ENCODE data around the gene TFAP2A.

Gene TFAP2A

DNA sequence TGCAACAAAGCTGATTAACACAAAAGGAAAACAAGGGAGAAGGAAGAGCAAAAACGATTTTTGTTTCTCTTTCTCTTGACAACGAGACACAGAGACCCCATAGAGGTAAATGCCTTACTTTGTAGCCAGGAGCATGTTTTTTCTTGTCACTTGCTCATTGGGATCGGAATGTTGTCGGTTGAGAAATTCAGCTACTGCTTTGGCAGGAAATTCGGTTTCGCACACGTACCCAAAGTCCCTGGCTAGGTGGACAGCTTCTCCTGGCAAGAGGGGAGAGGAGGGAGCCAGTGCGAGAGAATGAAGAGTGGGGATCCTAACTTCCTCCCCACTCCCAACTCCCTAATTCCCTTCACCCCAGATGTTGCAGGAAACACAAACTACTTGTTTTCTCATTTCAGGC, 14.5 kb downstream of the TFAP2A start:
- no peak for DNase-seq

DNA sequence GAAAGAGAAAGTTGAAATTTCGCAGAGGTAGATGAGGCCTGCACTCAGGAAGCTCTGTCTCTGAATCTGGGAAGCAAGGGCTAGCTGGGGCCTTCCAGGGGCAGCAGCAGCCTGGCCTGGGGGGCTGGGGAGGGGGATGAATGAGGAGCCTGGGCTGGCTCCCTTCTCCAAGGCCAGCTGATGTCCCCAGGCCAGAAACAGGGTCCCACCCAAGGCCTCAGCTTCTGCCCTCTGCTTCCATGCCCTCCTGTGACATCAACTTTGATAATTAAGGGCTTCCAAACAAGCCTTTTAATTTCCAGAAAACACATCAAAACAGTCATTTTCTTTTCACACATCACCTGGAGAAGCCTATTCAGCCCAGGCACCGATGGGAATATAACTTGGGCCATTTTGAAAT, 15.4 kb downstream of the TFAP2A start:
- DNase-seq = no peak

DNA sequence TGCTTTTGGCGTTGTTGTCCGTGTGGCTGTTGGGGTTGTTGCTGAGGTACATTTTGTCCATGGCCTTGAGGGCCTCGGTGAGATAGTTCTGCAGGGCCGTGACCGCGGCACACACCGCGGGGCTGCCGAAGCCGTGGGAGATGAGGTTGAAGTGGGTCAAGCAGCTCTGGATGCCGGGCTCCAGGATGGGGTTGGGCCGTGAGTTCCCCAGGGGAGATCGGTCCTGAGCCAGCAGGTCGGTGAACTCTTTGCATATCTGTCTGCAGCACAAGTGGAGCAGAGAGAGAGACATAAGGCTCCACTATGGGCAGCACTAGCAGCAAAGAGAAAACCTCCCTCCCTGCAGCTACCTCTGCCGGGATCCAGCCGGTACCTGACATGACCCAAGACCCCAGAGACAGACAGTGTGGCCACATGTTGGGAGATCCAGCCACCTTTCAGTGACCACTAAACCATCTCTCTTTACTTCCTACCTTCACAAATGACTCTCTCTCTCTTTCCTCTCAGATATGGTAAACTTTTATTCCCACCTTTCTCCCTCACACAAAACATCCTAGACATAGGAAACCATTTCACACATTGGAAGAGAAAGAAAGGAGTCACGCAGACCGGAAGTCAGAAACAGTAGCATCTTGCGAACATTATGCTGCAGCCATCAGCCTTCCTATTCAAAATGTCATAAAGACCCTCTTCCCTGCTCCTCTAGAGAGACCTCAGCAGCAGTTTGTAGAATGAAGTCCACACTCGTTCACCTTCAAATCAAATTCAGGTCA, 16.2 kb downstream of the TFAP2A start:
- DNase-seq = no peak

DNA sequence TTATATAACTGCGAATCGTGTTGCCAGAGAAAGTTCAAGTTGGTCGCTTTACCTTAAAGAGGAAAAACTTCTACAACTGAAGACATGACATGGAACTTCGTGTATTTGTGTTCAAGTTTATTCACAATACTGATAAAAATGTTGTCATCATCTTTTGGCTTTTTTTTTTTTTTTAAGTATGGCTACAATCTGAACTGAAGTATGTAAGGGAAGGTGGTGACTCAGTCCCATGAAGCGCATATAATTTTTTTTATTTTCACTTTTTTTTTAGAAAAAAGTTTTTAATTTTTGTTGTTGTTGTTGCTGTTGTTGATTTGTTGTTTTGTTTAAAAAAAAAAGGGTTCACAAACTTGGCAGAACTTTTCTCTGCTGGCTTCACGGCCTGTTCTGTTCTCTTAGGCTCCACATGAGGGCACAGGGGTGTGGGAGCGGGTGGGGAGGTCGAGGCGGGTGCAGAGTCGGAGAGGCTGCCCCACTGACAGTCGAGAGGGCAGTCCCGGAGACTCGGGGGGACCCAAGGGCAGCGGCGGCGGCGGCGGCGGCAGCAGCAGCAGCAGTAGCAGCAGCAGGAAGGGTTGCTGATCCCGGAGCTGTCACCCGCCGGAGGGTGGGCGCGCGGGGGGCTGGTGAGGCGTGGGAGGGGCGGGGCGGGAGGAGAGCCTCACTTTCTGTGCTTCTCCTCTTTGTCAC, 17.0 kb downstream of the TFAP2A start:
- DNase-seq = no peak

DNA sequence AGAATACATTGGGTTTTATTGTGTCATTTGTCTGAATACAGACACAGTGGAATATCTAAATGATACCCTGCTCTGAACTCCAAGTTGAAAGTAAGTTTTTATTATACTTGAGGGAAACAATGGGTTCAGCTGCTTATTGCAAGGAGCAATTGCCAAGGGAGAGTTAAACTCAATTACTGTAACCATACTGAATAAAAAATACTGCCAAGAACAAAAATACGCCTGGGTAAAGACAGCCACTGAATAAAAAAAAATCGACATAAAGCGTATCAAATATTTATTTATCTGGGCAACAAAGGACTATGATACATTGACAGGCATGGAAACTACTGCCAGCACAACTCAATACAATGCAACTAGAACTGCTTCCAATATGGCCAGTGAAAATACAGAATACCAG, 18.1 kb downstream of the TFAP2A start:
- no peak for DNase-seq

DNA sequence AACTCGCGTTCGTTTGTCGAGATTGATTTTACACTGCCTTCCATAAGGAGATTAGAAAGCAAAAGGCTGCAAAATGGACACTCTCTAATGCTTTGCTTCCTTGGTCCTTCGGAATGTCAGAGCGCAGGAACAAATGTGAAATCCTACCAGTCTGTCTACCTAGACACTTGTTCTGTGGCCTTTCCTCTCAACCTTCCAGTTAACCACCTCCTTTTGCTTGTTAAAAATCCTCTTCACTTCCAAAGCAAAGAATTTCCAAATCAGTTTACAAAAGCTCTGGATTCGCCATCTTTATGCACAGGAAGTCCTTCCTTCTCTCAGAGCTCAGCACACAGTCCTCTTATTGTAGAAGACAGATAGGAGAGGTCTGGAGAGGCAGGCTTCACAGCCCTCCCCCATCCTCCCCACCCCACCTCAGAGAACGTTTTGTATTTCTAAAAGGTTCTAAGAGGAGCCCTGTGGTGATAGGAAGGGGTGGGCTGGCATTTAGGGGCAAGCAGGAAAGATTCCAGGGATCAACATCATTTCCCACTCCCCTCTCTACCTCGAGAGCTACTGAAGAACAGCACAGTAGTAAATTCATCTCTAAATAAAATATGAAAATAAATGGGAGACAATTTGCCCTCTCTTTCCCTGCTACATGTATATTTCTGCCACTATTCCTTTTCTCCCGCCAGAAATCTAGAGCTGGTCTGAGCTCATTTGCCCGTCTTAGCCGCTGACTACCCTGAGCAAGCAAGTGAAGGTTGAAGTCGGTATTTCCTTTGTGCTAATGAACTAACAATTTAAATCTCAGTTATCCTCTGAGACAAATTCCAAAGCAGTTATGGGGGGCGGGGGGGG, 18.9 kb downstream of the TFAP2A start:
- DNase-seq = no peak

DNA sequence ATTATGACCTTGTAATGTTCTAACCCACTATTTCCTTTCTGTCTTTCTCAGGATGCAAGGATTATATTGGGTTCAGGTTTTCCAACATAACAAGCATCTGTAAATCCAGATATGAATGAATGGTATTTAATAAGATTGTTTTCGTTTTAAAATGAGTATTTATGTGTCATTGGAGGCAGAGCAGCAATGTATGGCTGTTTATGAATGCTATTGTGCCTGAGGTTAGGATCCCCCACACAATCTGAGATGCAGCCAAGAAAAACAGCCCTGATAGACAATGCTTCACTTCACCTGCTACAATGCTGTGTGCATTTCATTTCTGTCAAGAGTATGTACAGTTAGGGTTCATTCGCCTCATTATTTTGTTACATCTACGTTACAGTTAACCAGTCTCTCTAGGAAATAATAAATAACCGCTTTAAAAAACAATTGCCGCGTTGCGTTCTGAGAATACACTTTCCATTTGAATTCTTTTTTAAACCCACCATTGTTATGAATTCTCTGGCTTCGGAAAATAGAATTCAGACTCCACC, 19.6 kb downstream of the TFAP2A start:
- DNase-seq = no peak

DNA sequence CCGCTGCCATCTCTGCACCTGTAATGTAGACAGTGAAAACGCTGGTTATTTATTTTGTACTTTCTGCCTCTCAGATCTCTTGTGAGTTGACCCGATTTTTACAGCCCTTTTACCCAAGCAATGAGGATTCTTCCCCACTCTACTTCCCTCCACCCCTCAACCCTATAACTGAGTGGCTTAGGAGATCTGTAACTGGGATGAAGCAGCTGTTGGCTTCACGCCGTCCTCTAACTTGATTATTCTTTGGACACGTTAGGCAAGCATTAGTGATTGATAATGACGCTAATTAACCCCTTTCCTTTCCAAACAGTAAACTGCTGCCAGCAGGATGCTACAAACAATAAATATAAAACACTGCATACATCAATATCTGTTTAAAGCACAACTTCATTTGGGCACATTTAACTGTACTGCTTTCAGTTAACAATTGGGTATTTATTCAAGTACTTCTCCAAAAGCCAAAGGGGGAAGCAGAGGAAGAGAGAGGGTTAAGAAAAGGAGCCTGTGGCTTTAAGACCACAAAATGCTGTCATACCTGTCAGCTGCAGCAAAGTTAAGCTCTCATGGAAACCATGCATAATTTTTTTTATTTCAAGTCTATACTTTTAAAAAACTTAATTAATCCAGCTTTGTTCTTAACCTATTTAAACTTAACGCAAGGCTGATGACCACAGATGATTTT, 21.2 kb downstream of the TFAP2A start:
- DNase-seq = no peak

DNA sequence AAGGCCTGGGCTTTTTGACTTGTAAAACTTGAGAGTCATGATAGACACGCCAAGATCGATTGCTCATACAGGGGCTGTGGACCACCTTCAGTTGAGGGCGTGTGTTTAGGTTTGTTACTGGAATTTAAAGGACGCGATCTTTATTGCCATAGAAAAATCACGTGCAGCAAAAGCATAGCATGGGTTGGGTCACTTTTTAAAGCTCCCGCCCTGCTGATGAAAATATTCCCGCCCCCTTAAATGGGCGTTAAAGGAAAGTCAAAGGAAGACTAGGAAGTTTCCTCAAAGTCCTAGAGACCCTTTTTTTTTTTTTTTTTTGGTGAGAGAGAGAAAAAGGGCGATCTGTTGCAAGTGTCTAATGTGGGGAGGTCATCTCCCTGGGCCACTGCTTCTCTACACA, 23.1 kb downstream of the TFAP2A start:
- DNase-seq = no peak

DNA sequence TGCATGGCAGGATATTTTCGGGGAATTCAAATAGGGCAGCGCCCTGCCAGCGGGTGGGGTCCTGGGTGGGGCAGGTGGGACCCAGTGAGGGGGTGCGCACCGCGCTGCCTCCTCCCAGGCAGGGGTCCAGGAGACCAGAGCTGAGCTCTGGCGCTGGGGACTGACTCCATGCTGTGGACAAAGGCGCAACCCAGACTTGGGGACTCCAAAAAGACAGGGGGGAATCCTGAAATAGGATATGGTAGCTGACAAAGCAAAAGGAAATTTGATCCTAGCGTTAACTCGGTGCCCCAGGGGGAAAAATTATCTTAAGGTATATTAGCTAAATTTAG, 23.6 kb downstream of the TFAP2A start:
- DNase-seq = no peak

DNA sequence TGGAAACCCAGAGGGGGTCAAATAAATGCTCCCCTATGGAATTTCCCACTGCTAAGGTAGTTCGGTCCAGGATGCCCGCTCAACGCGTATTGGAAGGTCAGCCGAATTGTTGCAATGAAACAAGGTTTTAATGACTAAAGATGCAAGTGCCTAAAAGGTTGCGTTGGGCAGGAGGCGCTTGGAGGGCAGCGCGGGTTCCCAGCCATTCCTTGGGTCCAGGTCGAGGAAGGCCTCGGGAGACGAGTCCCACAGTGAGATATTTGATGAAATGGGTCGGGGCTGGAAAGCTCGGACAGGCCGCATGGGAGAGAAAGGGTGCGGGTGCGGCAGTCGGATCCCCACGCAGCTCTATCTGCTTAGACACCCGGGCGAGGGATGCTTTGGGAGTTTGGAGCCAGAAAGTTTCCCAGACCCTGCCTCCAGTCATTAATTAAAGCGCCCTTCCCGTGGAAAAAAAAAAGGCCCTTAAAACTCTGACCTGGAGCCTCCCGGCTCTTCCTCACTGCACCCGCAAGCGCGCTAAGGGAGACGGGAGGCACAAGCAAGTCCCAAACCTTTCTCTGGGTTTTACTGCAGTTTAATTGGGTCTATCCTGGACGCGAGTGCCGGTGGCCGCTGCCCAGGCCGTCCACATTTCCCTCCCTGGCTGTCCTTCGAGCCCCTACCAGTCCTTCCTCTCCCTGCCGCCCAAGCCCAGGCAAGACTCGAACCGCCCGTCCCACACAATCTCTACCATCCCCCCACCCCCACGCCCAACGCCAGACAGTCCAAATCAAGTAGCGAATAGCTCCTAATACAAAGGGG, 24.2 kb downstream of the TFAP2A start:
- DNase-seq = no peak

DNA sequence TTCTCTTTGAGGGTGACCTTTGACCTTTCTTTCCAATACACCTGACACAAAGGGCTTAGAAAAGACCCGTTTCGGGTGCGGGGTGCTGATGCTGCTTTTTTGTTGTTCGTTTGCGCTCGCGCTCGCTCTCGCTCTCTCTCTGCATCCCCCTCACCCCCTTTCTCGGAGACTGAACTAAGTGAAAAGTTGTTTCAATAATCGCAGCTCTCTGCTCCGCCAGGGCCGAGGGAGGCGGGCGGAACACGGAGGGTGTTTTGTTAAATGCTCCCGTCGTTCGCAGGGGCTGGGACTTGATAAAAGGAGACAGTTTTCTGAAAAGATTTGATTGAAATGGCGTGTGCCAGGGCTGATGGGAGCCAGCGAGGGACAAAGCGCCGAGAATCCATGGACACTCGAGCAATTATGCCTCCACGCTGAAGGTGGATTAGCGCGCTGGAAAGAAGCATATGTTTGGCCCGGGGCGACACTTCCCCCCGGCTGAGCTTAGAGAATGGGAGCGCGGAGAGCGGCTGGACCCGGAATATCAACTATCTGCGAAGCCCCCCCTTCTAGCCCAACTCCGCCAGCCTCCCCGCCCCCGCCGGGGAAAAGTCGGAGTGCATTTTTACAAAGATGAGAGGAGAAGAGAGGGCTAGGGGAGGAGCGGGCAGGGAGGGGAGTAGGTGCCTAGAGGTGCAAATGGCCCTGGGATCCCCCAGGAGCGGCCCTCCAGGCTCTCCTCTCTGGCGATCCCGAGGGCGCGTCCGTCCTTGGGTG, 25.0 kb downstream of the TFAP2A start:
- DNase-seq = no peak

DNA sequence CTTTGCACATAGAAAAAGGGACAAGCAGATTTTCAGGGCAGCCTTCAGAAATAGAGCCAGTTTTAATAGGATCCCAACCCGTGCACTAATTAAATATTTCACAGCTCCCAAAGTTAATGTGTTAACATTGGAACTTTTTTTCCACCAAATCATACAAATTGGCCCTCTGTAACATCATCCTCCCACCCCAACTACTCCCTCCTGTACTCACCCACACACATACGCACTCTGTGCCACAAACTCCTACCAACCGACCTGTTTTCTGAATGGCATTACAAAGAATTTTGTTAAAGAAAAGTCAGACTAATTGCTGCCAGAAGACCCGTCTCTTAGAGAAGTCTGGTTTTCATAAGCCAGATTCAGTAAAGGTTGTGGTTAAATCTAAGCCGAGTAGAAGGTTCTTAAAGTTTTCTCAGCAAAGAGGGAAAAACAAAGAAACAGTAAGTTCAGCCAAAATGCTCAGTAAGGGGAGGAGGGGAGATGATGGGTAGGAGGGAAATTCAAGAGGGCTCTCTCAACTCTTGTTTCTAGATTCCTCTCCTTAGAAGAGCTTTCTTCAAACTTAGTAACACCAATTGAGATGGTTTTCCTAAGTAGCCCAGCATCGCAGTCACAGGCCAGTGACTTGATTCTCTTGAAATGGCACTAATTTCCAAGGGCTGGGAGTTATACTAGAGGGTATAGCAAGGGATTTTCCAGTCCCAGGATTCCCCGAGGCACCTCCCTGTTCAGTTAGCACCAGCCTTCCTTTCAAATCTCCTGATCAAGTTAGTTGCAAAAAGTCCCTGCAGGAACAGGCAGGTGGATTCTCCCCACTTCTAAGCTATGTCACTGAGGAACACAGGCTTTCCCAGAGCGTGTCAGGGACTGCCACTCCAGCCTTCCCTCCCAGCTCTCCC, 27.9 kb downstream of the TFAP2A start:
- no peak for DNase-seq

DNA sequence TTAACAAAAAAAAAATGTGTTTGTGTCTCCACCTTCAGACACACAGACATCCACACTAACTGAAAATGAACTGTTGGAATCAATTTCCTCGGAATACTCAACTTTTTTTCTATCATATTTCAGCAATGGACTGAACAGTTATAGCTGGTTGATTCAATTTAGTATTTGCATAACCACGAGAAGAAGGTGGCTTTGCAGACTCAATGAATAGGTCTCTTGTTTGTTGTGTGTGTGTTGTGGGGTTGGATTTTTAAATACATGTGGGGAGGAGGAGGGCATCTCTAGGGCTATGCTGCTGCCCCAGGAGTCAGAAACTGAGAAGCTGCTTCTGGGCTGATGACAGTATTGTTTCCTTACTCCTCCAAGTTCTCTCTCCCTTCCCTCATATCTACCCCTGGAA, 28.7 kb downstream of the TFAP2A start:
- DNase-seq = no peak

DNA sequence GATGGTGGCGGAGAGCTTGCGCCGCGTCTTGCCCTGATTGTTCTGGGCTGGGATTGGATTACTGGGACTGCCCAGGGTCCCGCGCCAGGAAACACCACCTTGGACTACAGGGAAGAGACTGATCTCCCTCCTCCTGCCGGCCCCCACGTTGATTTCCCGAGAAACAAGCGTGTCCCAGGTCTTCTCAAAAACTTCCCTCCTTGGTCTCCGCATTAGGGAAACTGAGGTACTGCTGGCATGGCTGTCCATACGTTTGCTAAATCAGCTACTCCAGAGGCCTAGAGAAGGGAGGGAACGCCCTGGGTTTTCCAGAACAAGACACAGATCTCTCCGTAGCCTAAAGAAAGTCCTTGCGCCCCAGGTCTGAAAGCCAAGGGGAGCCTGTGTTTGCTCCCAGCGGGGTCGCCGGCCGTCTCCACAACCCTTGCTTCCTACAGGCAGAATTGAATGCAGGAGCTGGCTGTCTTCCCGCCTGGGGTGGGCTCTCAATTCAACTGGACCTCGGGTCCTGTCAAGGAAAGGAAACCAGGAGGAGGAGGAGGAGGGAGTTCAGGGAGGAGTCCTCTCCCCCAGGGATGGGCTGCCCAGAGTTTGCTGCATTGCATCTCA, 29.2 kb downstream of the TFAP2A start:
- no peak for DNase-seq

DNA sequence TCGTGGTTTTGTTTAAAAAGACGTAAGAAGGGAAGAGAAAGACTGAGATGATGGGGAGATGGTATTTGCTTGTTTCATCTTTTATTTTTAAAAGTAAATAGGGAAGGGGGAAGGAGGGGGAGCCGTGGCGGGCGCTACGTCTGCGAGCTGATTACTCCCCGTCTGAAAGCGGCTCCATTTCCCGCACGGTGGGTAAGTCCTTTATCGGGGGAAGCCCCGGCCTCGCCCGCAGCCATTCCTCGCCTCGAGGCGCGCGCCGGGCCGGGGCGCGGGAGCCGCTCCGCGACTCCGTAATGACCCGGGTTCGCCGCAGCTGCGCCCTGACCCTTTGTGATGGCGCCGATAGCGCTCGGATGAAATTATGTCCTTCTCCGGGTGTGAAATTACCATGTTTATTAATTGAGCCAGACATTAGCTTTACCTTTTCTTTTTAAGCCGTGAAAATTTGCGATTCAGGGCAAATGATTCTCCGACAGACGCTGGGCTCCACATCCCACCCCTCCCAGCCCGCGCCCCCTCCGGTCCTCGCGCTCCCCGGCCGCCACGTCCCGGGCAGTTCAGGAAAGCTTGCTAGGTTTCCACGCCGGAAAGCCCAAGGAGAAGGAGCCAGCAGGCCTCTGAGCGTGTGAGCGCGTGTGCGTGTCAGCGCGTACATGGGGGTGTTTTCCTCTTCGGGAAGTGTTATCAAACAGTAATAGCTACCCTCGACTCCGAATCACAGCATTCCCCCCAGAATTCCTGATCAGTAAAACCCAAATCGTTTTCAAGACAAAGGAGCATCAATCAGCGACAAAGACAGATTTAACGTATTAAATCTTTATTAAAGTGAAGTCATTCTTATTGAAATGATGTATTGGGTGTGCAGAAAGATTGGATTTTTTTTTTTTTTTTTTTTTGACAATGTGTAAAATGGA, 30.0 kb downstream of the TFAP2A start:
- DNase-seq = no peak

DNA sequence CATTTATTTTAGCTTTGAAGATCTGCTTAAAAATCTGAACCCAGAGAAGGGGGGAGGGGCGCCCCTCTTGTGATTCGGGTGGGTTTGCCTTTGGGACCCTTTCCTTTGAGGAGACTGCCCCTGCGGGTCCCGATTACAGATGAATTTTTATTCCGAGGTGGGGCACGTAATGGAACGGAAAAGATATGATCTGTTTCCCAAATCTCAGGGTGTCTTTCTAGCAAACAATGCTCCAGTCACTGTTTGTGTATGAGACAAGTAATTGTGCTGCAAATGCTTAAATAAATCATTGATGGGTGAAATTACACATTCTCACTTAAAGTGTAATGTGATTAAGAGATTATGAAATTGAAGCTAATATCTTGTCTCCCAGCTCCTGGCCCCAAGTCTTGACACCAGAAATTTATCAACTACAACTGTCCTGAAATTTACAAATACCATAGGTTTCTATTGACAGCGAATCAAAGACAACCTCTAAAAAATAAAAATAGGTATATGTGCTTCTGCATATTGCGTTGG, 30.7 kb downstream of the TFAP2A start:
- no peak for DNase-seq

Data from nucleus accumbens (tissue), 56 donors.